CD8-positive, alpha-beta memory T cell (primary cell): ENCODE results near the gene POM121. TPM values are rescaled to one million over a fixed set of nuclear protein-coding genes. Genes with fewer than 3 reads are reported as not detected.
"Not testable (repeated sequence)": the region's sequence is repeated elsewhere in the genome, so short reads cannot be mapped to it uniquely, and the experiment has no call there.

Experiments
- CTCF ChIA-PET: fragments of 350-600 bp; sonication (Branson Sonifier 250); formaldehyde crosslinking; loops from one replicate; lab custom pipeline; 2021; ENCODE audit warnings: antibody characterized with exemption; lab: Charles Lee
- POLR2A ChIA-PET: fragments of 350-600 bp; sonication (Branson Sonifier 250); formaldehyde crosslinking; loops from one replicate; lab custom pipeline; 2021; ENCODE audit warnings: antibody characterized with exemption; lab: Charles Lee
- DNase-seq, 5 donors: peaks; one replicate each; pipeline versions ENCODE4 v3.0.0 to v3.0.0-alpha.2; 2020 to 2022; ENCODE audit warnings: mixed read lengths in 1 of 5
- H3K27ac ChIP-seq: one replicate; pipeline ENCODE4 v1.7.0; 2013; ENCODE audit warnings: low read depth, mild to moderate bottlenecking, low read length, moderate library complexity
- H3K27me3 ChIP-seq: 2 replicates; pipeline ENCODE4 v1.7.0; 2013; ENCODE audit warnings: low read length, mild to moderate bottlenecking; ENCODE audit not compliant: insufficient read depth, poor library complexity, severe bottlenecking
- H3K36me3 ChIP-seq: 2 replicates; pipeline ENCODE4 v1.7.0; 2013; ENCODE audit warnings: mild to moderate bottlenecking, low read length, moderate library complexity; ENCODE audit not compliant: insufficient read depth
- H3K4me1 ChIP-seq: 2 replicates; pipeline ENCODE4 v1.7.0; 2013; ENCODE audit warnings: mild to moderate bottlenecking, low read length, moderate library complexity; ENCODE audit not compliant: insufficient read depth
- H3K4me3 ChIP-seq: 2 replicates; pipeline ENCODE4 v1.7.0; 2013; ENCODE audit warnings: mild to moderate bottlenecking, low read length
- H3K9me3 ChIP-seq: 2 replicates; pipeline ENCODE4 v1.7.0; 2013; ENCODE audit warnings: mild to moderate bottlenecking, low read length
- H3K27ac Mint-ChIP-seq, 8 donors: one replicate each; pipeline ENCODE4 v1.8.0; 2020 to 2021; ENCODE audit warnings: mixed read lengths in 8 of 8, mild to moderate bottlenecking in 6 of 8, inconsistent platforms in 3 of 8, moderate library complexity in 3 of 8
- H3K27me3 Mint-ChIP-seq, 2 donors: one replicate each; pipeline ENCODE4 v1.8.0; 2020 to 2021; ENCODE audit warnings: mixed read lengths in 2 of 2, mild to moderate bottlenecking in 1 of 2, moderate library complexity in 1 of 2
- H3K36me3 Mint-ChIP-seq, 3 donors: one replicate each; pipeline ENCODE4 v1.8.0; 2020 to 2021; ENCODE audit warnings: mixed read lengths in 3 of 3, inconsistent platforms in 1 of 3, mild to moderate bottlenecking in 1 of 3
- H3K4me1 Mint-ChIP-seq, 3 donors: one replicate each; pipeline ENCODE4 v1.8.0; 2020 to 2021; ENCODE audit warnings: mixed read lengths in 3 of 3, inconsistent platforms in 1 of 3, mild to moderate bottlenecking in 1 of 3
- H3K4me3 Mint-ChIP-seq, 7 donors: one replicate each; pipeline ENCODE4 v1.8.0; 2020 to 2021; ENCODE audit warnings: mixed read lengths in 7 of 7, mild to moderate bottlenecking in 6 of 7, moderate library complexity in 4 of 7, inconsistent platforms in 2 of 7
- H3K9me3 Mint-ChIP-seq, 5 donors: one replicate each; pipeline ENCODE4 v1.8.0; 2020 to 2022; ENCODE audit warnings: mixed read lengths in 5 of 5, mild to moderate bottlenecking in 3 of 5, moderate library complexity in 2 of 5, inconsistent platforms in 1 of 5
- polyA plus RNA-seq: library from polyadenylated mRNA; unstranded; fragments of 300-500 nt; fragmentation: Illumina TruSeq; gene quantifications from one replicate; pipeline ENCODE4 v1.2.3, GENCODE V29; 2021
- total RNA-seq, 2 experiments: library from RNA; stranded (reverse); gene quantifications; one replicate each; pipeline ENCODE4 v1.2.3, GENCODE V29; 2021

Gene POM121
- total and polyA plus RNA-seq, 3 experiments from 2014 or later, result 18.7 to 68.7 (median 65.7) TPM

- Mint-ChIP-seq H3K4me3 (peak overlapping the region in 1 of 7 donors; percentile 1), H3K27ac (peak overlapping the region; percentile 71 to 96 (median 86)), H3K36me3 (peaks cover 0 to 55% (median 7%) of the 10 kb centered on the region in 3 donors), H3K4me1 (peaks cover 13 to 26% (median 16%) of the 10 kb centered on the region in 3 donors)
- not testable (repeated sequence) for H3K9me3 Mint-ChIP-seq, H3K27me3 Mint-ChIP-seq, H3K9me3 ChIP-seq, H3K36me3 ChIP-seq, H3K4me1 ChIP-seq, H3K4me3 ChIP-seq, H3K27ac ChIP-seq, H3K27me3 ChIP-seq
- ChIA-PET CTCF (interaction anchor here (0.9 to 2.3 kb wide), 5 partner anchors 37 to 537 kb away, joined by 3 to 5 read pairs (median 4); partner anchors contain the start of gene TYW1B), POLR2A (interaction anchor here (0.6 to 1.1 kb wide), 2 partner anchors 74 to 87 kb away, joined by 5 read pairs; partner anchors contain the start of gene TYW1B)
- DNase-seq, result peak in 3 of 5 donors; percentile 20 to 61 (median 36)
Measured at GRCh38 chr7:72914756-72915525, 10.0 kb upstream of the POM121 start.

GRCh38 chr7:72919256-72919775, 5.6 kb upstream of the POM121 start:
- ChIA-PET CTCF (no interaction called here), POLR2A (no interaction called here)
- H3K27ac ChIP-seq, result no peak overlapping the region
- H3K36me3 ChIP-seq, result no peaks in the 10 kb centered on the region
- H3K9me3 ChIP-seq, result no peaks in the 10 kb centered on the region
- H3K4me3 ChIP-seq, result no peak overlapping the region
- H3K27me3 ChIP-seq, result no peaks in the 10 kb centered on the region
- peaks cover 0 to 38% (median 0%) of the 10 kb centered on the region in 3 donors for H3K36me3 Mint-ChIP-seq
- no peaks in the 10 kb centered on the region for H3K27me3 Mint-ChIP-seq
- peaks cover 20 to 31% (median 29%) of the 10 kb centered on the region in 3 donors for H3K4me1 Mint-ChIP-seq
- no peak overlapping the region for H3K4me3 Mint-ChIP-seq
- H3K27ac Mint-ChIP-seq, result peak overlapping the region in 3 of 8 donors; percentile 5 to 79 (median 66)
- DNase-seq, result no peak
- H3K9me3 Mint-ChIP-seq, result no peaks in the 10 kb centered on the region
- H3K4me1 ChIP-seq, result peaks cover 3% of the 10 kb centered on the region

- Histone ChIP-seq H3K4me1 (peaks cover 22% of the 10 kb centered on the region), H3K27ac (peak overlapping the region; percentile 92), H3K27me3 (no peaks in the 10 kb centered on the region), H3K9me3 (no peaks in the 10 kb centered on the region), H3K36me3 (peaks cover 27% of the 10 kb centered on the region), H3K4me3 (peak overlapping the region; percentile 98)
- ChIA-PET POLR2A (no interaction called here), CTCF (no interaction called here)
- Mint-ChIP-seq H3K27ac (peak overlapping the region; percentile 99 to 100 (median 100)), H3K9me3 (peaks cover 0 to 2% (median 0%) of the 10 kb centered on the region in 5 donors), H3K4me3 (peak overlapping the region; percentile 97 to 100 (median 98)), H3K4me1 (peaks cover 36 to 47% (median 47%) of the 10 kb centered on the region in 3 donors), H3K27me3 (no peaks in the 10 kb centered on the region), H3K36me3 (peaks cover 3 to 55% (median 4%) of the 10 kb centered on the region in 3 donors)
- DNase-seq, result no peak
Measured at GRCh38 chr7:72924386-72924732, 536 bp upstream of the POM121 start.

GRCh38 chr7:72925546-72926120, 738 bp downstream of the POM121 start:
- CTCF ChIA-PET, result no interaction called here
- peaks cover 4 to 59% (median 8%) of the 10 kb centered on the region in 3 donors for H3K36me3 Mint-ChIP-seq
- Histone ChIP-seq H3K36me3 (peaks cover 37% of the 10 kb centered on the region), H3K27ac (peak overlapping the region; percentile 92), H3K4me3 (peak overlapping the region; percentile 98), H3K27me3 (no peaks in the 10 kb centered on the region), H3K9me3 (no peaks in the 10 kb centered on the region), H3K4me1 (peaks cover 22% of the 10 kb centered on the region)
- no peaks in the 10 kb centered on the region for H3K27me3 Mint-ChIP-seq
- peak in 2 of 5 donors; percentile 4 to 11 for DNase-seq
- H3K27ac Mint-ChIP-seq, result peak overlapping the region; percentile 94 to 100 (median 96)
- H3K4me1 Mint-ChIP-seq, result peaks cover 33 to 42% (median 41%) of the 10 kb centered on the region in 3 donors
- POLR2A ChIA-PET, result no interaction called here
- H3K4me3 Mint-ChIP-seq, result peak overlapping the region; percentile 92 to 100 (median 97)
- H3K9me3 Mint-ChIP-seq, result peaks cover 0 to 2% (median 0%) of the 10 kb centered on the region in 5 donors

- H3K4me3 Mint-ChIP-seq, H3K9me3 Mint-ChIP-seq, DNase-seq, POLR2A ChIA-PET, H3K27me3 Mint-ChIP-seq, H3K4me3 ChIP-seq, H3K27me3 ChIP-seq, H3K27ac ChIP-seq, CTCF ChIA-PET, H3K9me3 ChIP-seq: not testable (repeated sequence)
- peaks cover 22% of the 10 kb centered on the region for H3K4me1 ChIP-seq
- peaks cover 39% of the 10 kb centered on the region for H3K36me3 ChIP-seq
- Mint-ChIP-seq H3K36me3 (peaks cover 4 to 66% (median 11%) of the 10 kb centered on the region in 3 donors), H3K27ac (peak overlapping the region in 2 of 8 donors; percentile 27 to 100), H3K4me1 (peaks cover 29 to 39% (median 37%) of the 10 kb centered on the region in 3 donors)
Measured at GRCh38 chr7:72927791-72928190, 2.9 kb downstream of the POM121 start.

- CTCF ChIA-PET, H3K9me3 ChIP-seq, H3K4me3 ChIP-seq, H3K9me3 Mint-ChIP-seq, H3K27me3 ChIP-seq, H3K27ac ChIP-seq, POLR2A ChIA-PET, DNase-seq, H3K27me3 Mint-ChIP-seq: not testable (repeated sequence)
- peak overlapping the region in 1 of 7 donors; percentile 52 for H3K4me3 Mint-ChIP-seq
- peaks cover 4 to 66% (median 11%) of the 10 kb centered on the region in 3 donors for H3K36me3 Mint-ChIP-seq
- H3K4me1 Mint-ChIP-seq, result peaks cover 28 to 36% (median 35%) of the 10 kb centered on the region in 3 donors
- peak overlapping the region in 2 of 8 donors; percentile 42 to 87 for H3K27ac Mint-ChIP-seq
- Histone ChIP-seq H3K4me1 (peaks cover 22% of the 10 kb centered on the region), H3K36me3 (peaks cover 39% of the 10 kb centered on the region)
Measured at GRCh38 chr7:72928216-72928615, 3.3 kb downstream of the POM121 start.

GRCh38 chr7:72942022-72942705, 17.3 kb downstream of the POM121 start:
- H3K4me1 ChIP-seq, H3K27me3 Mint-ChIP-seq, H3K9me3 Mint-ChIP-seq, POLR2A ChIA-PET, H3K27ac ChIP-seq, H3K27me3 ChIP-seq, H3K9me3 ChIP-seq, H3K4me3 ChIP-seq, H3K36me3 ChIP-seq, CTCF ChIA-PET: not testable (repeated sequence)
- H3K4me1 Mint-ChIP-seq, result peaks cover 17 to 18% (median 17%) of the 10 kb centered on the region in 3 donors
- H3K36me3 Mint-ChIP-seq, result peaks cover 0 to 36% (median 8%) of the 10 kb centered on the region in 3 donors
- H3K27ac Mint-ChIP-seq, result peak overlapping the region in 2 of 8 donors; percentile 50 to 66
- peak overlapping the region in 2 of 7 donors; percentile 25 to 45 for H3K4me3 Mint-ChIP-seq
- DNase-seq, result peak in 1 of 5 donors; percentile 6
